Mesothelial cell of epicardium (in vitro differentiated cells): Measurements from ENCODE around the gene CUEDC2. TPM values are rescaled to one million over a fixed set of nuclear protein-coding genes. Genes with fewer than 3 reads are reported as not detected.
A peak's percentile ranks its signal among the peaks of the same experiment; 100 is the strongest.

ENCODE experiments used
- DNase-seq, 2 experiments: peaks; one replicate each; pipeline ENCODE4 v3.0.0; 2021; ENCODE audit warnings: low spot score in 2 of 2; ENCODE audit not compliant: unreplicated experiment in 2 of 2
- H3K27ac Mint-ChIP-seq: 2 replicates; pipeline ENCODE4 v1.8.0; 2021; ENCODE audit warnings: mixed read lengths
- H3K27me3 Mint-ChIP-seq: 2 replicates; pipeline ENCODE4 v1.8.0; 2021; ENCODE audit warnings: low read depth, mixed read lengths
- H3K36me3 Mint-ChIP-seq: 2 replicates; pipeline ENCODE4 v1.8.0; 2021; ENCODE audit warnings: mixed read lengths
- H3K4me1 Mint-ChIP-seq: 2 replicates; pipeline ENCODE4 v1.8.0; 2021; ENCODE audit warnings: mixed read lengths
- H3K4me3 Mint-ChIP-seq: 2 replicates; pipeline ENCODE4 v1.8.0; 2021; ENCODE audit warnings: mild to moderate bottlenecking, moderate library complexity, mixed read lengths
- H3K9me3 Mint-ChIP-seq: 2 replicates; pipeline ENCODE4 v1.8.0; 2021; ENCODE audit warnings: mixed read lengths
- CTCF ChIP-seq: fragments of 200-600 bp; sonication (generic); IDR thresholded peaks from one replicate; pipeline ENCODE4 v1.5.0; 2021; ENCODE audit warnings: antibody characterized with exemption; ENCODE audit not compliant: unreplicated experiment
- total RNA-seq: library from RNA; stranded (reverse); gene quantifications from 3 replicates; pipeline ENCODE4 v1.2.1, GENCODE V29; 2021

Gene CUEDC2
- total RNA-seq, 1 donor from 2014 or later: 75.6 TPM

GRCh38 chr10:102402512-102402896, 29.9 kb downstream of the CUEDC2 start:
- peaks cover 21% of the 10 kb centered on the region for H3K27me3 Mint-ChIP-seq
- no peak overlapping the region for H3K4me3 Mint-ChIP-seq
- H3K4me1 Mint-ChIP-seq: peaks cover 3% of the 10 kb centered on the region
- peaks cover 1% of the 10 kb centered on the region for H3K36me3 Mint-ChIP-seq
- no peaks in the 10 kb centered on the region for H3K9me3 Mint-ChIP-seq
- DNase-seq: no peak
- H3K27ac Mint-ChIP-seq: no peak overlapping the region
- no peak for TF ChIP-seq CTCF

GRCh38 chr10:102401735-102402511, 30.5 kb downstream of the CUEDC2 start:
- Mint-ChIP-seq H3K27ac (peak overlapping the region; percentile 6), H3K4me3 (no peak overlapping the region), H3K27me3 (peaks cover 15% of the 10 kb centered on the region), H3K9me3 (no peaks in the 10 kb centered on the region), H3K36me3 (peaks cover 1% of the 10 kb centered on the region), H3K4me1 (peaks cover 3% of the 10 kb centered on the region)
- no peak for TF ChIP-seq CTCF
- no peak for DNase-seq

GRCh38 chr10:102401342-102401654, 31.1 kb downstream of the CUEDC2 start:
- H3K4me1 Mint-ChIP-seq: peaks cover 8% of the 10 kb centered on the region
- no peaks in the 10 kb centered on the region for H3K9me3 Mint-ChIP-seq
- H3K36me3 Mint-ChIP-seq: peaks cover 1% of the 10 kb centered on the region
- H3K27me3 Mint-ChIP-seq: peaks cover 8% of the 10 kb centered on the region
- no peak overlapping the region for H3K4me3 Mint-ChIP-seq
- DNase-seq: no peak
- TF ChIP-seq CTCF: no peak
- no peak overlapping the region for H3K27ac Mint-ChIP-seq

GRCh38 chr10:102400598-102401341, 31.6 kb downstream of the CUEDC2 start:
- H3K4me1 Mint-ChIP-seq: peaks cover 12% of the 10 kb centered on the region
- peaks cover 1% of the 10 kb centered on the region for H3K36me3 Mint-ChIP-seq
- DNase-seq: no peak
- peaks cover 3% of the 10 kb centered on the region for H3K27me3 Mint-ChIP-seq
- H3K4me3 Mint-ChIP-seq: no peak overlapping the region
- no peak overlapping the region for H3K27ac Mint-ChIP-seq
- no peak for TF ChIP-seq CTCF
- no peaks in the 10 kb centered on the region for H3K9me3 Mint-ChIP-seq

- no peak for TF ChIP-seq CTCF
- peaks cover 12% of the 10 kb centered on the region for H3K4me1 Mint-ChIP-seq
- H3K36me3 Mint-ChIP-seq: peaks cover 1% of the 10 kb centered on the region
- no peak for DNase-seq
- no peaks in the 10 kb centered on the region for H3K27me3 Mint-ChIP-seq
- no peaks in the 10 kb centered on the region for H3K9me3 Mint-ChIP-seq
- H3K4me3 Mint-ChIP-seq: peak overlapping the region; percentile 62
- H3K27ac Mint-ChIP-seq: peak overlapping the region; percentile 21
Observed at GRCh38 chr10:102400076-102400475, 32.3 kb downstream of the CUEDC2 start.
